ENCODE results near the gene CSTF3. TPM values are rescaled to one million over a fixed set of nuclear protein-coding genes. Genes with fewer than 3 reads are reported as not detected.
"Not testable (repeated sequence)": the region's sequence is repeated elsewhere in the genome, so short reads cannot be mapped to it uniquely, and the experiment has no call there.

The CSTF3 gene
- total RNA-seq, 1 donor from 2014 or later = 28.5 TPM

DNA sequence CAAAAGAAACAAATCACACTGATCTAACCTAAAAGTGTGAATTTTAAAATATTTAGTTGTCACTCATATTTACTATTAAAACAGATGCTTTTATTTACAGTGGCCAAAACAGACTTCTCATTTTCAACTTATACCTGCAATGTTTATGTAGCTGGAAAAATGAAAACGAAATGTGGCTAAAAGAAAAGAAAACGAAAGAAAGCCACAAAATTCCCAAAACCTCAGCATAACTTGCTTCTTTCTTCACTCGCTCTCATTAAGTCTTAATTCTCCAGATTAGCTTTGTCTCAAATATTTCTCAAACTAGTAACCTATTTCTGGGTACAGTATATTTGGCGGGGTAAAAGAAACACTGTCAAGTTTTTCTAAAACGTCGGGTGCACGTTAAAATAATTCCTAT lies 693 bp downstream of the CSTF3 start:
- no peak for DNase-seq (ENCODE audit: low read depth)

DNA sequence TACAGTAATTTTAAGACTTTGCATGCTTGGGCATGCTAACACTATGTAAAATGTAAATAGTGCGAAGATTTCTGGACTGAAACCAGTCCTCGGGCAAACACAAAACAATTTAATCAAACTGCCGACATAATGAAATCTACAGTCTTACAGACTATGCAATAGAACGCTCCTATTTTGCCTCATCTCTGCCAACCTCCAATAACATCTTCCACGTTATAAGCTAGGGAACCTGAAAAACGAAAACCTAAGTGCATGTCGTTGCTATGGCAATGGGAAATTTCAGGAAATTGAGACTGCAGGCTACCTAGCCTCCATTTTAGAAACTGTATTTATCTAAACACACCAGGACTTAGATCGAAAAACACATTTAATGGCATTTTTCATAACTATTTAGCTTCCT lies 1.1 kb downstream of the CSTF3 start:
- peak; percentile 36 for DNase-seq (ENCODE audit: low read depth)

DNA sequence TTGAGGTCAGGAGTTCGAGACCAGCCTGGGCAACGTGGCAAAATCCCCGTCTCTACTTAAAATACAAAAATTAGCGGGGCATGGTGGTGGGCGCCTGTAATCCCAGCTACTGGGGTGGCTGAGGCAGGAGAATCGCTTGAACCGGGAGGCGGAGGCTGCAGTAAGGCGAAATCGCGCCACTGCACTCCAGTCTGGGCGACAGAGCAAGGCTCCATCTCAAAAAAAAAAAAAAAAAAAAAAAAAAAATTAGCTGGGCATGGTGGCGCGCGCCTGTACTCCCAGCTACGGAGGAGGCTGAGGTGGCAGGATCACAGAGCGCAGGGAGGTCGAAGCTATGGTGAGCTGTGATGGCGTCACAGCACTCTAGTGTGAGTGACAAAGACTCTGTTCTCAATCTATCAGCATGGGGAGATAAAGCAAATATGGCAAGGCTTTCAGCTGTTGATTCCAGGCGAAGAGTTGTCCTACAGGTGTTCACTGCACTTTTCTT lies 1.9 kb downstream of the CSTF3 start:
- DNase-seq (ENCODE audit: low read depth) = not testable (repeated sequence)

DNA sequence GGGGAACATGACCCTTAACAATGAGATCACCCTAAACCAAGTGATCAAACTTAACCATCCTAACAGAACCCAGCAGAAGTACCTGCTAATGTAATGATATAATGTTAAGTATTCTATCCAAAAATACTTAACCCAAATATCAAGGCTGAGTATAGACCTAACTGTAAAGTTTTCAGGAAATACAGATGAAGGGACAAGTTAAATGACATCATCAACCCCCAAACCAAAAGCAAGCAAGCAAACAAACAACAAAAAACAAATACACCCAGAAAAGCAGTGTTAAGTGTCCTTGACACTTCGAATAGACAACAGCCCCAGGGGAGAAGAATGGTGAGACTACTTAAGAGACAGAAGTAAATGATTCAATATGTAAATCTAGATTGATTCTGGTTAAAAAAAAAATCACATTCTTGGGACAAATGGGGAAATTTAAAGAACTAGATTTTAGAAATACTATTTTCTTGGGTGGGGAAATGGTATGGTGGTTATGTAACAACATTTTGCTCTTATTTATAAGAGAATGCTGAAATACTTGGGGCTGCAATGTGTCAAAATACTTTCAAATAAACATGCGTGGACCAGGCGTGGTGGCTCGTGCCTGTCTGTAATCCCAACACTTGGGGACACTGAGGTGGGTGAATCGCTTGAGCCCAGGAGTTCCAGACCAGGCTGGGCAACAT lies 2.5 kb downstream of the CSTF3 start:
- DNase-seq (ENCODE audit: low read depth) = no peak

DNA sequence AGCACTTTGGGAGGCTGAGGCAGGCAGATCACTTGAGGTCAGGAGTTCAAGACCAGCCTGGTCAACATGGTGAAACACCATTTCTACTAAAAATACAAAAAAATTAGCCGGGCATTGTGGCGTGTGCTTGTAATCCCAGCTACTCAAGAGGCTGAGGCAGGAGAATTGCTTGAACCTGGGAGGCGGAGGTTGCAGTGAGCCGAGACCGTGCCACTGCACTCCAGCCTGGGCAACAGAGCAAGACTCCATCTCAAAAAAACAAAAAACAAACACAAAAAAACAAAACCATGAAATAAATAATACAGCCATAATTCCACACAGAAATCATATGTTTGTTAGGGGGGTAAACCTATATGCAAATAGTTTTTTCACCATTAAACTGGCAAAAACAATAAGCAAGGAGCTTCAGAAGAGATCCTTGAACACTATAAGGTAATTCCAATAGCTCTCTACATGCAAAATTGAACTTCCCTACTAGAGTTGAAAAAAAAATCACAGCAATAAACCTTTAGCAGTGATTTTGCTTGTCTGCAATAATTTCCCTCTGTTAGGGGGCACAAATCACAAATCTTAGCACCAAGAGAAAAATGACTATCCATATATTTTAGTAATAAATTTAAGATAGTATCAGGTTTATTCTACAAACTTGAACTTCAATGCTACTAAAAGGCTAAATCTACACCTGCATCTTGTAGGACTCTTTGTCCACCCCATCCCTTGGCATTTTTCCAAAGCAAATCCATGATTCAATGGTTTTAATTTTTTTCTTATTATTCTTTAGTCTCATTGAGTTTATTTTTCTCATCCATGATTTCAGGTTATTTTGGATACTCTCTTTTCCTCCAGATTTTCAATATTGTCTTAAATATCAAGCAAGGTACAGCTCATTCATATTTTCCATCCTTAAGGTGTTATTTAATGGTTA lies 3.9 kb downstream of the CSTF3 start:
- no peak for DNase-seq (ENCODE audit: low read depth)

DNA sequence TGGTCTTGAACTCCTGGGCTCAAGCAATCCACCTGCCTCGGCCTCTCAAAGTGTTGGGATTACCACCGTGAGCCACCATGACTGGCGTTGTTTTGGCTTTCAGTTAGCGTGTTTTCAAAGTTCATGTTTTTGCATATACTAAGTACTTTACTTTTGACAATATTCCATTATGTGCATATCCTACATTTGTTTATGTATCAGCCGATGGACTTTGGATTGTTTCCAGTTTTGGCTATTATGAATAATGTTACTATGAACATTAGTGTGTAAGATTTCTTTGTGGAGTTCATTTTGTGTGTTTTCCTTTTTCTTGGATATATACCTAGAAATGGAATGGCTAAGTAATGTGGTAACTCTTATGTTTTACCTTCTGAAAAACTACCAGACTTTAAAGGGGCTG lies 9.9 kb downstream of the CSTF3 start:
- DNase-seq (ENCODE audit: low read depth) = no peak

DNA sequence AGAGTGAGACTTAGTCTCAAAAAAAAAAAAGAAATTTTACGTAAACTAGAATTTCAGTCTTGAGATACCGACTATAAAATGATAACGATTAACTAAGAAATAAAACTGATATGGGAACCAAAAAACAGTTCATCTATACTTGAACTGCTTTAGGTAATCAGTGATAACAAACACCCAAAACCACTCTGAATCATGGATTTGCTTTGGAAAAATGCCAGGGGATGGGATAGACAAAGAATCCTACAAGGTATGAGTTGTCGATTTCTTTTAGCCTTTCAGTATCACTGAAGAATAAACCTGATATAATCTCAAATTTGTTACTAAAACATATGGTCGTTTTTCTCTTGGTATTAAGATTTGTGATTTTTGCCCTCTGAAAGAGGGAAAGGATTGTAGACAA lies 13.7 kb downstream of the CSTF3 start:
- DNase-seq (ENCODE audit: low read depth) = no peak

DNA sequence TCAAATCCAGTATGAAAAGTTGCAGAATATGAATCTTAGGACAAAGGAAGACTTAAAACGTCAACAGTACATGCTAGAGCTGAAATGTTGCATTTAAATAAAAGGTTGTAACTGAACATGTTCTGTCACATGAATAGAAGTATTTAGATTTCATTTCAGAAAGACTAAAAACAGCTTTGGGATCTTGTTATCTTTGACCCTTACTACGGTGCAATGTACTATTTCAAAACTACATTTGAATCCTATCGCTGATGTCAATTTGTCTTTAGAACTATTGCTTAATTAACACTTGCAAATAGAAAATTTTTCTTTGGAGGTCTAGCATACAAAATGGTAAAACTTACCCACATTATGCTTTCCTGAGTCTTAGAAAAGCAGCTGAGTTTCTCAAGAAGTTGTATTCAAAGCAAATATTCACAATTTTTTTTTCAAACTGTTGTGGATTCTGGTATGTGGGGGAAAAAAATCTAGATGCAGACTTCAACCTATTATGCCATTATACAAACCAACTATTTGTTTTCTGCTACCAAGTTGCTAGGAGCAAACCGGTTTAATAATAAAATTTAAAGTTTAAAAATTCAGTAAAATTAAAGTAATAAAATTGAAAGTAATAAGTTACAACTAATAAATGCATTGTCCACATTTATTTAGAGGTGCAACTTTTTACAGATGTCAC lies 25.4 kb downstream of the CSTF3 start:
- no peak for DNase-seq (ENCODE audit: low read depth)

DNA sequence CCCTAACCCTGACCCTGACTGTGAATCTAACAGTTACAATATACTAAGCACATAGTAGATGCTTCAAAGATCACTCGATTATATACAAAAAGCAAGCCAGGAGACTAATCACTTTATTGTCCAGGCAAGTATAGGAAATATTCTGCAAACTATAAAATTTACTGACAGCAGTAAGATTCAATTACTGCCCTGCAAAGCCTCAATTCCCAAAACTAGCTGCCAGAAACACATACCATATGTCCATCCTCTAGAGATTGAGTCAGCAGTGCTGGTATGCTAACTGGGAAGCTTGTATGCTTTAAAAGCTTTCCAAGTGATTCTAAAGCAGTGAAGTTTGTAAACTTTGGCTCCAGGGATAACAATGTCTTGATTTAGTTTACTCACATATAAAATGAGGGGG lies 26.1 kb downstream of the CSTF3 start:
- DNase-seq (ENCODE audit: low read depth) = peak; percentile 35

DNA sequence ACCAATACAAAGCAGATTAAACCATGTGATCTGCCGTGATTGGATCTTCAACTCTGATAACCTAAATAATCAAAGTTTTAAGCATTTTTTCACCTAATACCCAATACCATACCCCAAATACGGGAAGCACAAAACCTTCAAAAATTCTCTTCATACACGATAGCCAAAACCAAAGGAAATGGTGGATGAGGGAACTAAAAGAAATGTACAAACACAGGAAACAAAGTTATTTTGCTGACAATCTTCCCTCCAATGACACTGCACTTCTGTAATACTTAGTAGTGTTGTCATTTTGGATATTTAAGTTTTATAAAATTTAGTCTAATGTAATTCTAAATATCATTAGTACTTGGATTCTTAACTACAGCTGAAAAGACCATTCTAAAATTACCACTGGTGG lies 27.0 kb downstream of the CSTF3 start:
- no peak for DNase-seq (ENCODE audit: low read depth)

DNA sequence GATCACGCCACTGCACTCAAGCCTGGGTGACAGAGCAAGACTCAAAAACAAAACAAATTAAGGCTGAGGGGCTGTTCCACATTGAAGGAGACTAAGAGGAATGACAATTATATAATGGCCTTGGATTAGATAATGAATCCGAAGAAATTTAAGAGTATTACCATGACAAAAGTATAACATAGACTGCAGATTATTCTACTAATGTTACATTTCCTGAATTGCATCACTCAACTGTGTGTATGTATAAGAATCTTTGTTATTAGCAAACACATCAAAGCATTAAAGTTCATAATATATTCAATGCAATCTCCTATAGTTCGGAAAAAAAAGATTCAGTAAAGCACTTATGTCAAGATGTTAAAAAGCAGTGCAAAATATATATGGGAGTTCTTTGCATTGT lies 27.5 kb downstream of the CSTF3 start:
- no peak for DNase-seq (ENCODE audit: low read depth)

DNA sequence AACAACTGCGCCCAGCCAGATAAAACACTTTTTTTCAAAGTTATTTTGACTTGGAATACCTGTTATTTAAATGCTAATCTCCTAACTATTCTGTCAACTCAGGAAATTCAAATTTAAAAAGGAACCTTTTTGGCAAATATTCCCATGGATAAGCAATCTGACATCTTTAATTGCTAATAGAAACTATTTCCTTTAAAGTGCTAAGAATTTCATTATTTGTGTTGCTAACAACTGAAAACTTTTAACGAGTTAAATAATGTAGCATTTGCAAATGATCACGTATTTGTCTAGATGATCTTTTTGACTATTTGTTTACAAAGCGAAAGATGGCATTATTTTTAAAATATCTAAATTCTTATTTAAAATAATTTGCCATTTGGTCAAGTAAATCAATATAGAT lies 28.8 kb downstream of the CSTF3 start:
- DNase-seq (ENCODE audit: low read depth) = no peak

DNA sequence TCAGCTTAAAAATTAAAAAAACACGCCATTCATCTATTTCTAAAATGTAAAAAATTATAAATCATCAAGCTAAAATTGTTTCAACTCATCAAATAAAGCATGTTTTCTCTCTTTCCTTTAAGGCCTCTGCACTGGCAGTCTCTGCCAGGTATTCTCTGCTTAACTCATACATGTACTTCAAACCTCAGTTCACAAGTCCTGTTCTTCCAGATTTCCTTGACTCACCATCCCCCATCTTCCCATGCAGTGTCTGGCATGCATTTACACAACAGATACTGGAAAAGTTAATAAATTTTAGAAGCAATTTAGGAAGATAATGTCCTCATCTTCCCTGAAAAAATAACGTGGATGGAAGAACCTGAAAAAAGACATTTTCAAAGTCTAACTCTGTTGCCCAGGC lies 32.5 kb downstream of the CSTF3 start:
- DNase-seq (ENCODE audit: low read depth) = no peak

DNA sequence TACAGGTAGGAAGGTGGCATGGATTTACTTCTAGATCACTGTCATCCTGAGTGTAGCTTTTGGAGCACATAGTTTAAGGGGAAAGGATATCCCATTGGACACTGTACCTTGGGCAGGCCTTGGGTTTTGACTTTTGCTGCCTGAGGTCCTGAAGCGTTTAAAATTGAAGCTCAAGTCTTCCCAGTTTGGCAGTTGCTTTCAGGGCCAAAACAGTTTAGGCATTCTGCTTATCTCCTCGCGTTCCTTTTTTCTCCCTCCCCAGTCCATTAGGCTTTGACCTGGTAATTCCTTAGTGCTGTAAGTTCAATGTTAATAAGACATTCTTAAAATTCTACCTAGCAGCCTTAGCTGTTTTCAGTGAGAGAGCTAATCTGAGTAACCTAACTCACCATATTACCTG lies 35.7 kb downstream of the CSTF3 start:
- DNase-seq (ENCODE audit: low read depth) = no peak

DNA sequence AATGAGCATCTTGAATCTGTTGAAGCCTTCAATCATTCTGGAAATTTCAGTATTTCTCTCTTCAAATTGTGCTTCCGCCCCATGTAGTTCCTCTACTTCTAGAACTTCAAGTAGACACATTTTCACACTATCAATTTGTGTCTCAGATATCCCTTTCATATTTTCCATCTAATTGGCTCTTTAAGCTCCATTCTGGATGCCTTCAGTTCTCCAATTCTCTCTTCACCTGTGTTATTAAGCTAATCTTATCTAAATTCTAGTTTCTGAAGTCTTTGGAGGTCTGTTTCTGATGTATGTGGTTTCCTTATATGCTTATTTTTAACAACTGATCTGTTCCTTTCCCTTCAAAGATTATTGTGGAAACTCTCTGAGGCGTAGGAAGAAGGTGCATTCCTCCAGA lies 36.3 kb downstream of the CSTF3 start:
- no peak for DNase-seq (ENCODE audit: low read depth)

DNA sequence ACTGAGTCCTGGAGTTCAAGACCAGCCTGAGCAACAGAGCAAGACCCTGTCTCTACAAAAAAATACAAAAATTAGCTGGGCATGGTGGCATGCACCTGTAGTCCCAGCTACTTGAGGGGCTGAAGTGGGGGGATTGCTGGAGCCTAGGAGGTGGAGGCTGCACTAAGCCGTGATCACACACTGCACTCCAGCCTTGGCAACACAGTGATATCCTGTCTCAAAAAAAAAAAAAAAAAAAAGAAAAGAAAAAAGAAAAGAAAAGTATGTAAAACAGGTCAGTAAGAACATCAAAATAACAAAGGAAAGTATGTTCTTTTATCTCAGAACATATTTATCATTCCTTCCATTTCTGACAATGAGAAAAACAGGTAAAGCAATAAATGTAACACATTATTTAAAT lies 38.6 kb downstream of the CSTF3 start:
- not testable (repeated sequence) for DNase-seq (ENCODE audit: low read depth)

DNA sequence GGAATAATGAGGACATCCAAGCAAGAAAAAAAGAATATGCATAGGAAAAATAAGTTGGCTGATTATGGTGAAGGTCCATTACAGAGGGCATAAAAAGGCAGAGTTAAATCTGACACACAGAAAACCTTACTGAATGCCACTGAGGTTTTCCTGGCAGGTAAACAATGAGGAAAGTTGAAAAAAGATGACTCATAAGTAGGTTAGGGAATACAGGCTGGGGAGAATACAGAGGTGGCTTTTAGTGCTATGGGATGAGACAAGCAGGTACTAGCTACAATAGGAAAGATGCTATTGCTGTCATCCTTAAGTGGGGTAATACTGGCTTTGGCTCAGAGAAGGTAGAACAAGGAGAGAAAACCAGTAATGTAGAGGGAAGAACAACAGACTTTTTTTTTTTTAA lies 44.7 kb downstream of the CSTF3 start:
- DNase-seq (ENCODE audit: low read depth) = no peak

DNA sequence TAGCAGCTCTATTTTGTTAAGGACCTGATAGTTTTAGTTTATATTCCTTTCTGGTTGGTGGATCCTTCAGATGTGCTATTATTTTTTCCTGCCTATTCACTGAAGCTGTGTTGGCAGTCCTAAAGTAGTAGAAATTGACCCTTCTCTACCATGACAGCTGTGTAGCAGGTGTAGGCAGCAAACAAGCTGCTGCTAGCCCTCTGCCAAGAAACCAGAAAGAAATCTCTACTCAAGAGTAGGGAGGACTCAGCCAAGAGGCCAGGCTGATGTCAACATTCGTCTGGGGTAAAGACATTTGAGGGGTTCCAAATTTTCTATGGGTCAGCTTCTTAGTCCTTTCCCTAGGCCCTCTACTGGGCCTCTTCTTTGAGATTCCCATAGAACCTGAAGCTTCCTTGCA lies 51.2 kb downstream of the CSTF3 start:
- DNase-seq (ENCODE audit: low read depth) = peak; percentile 85

DNA sequence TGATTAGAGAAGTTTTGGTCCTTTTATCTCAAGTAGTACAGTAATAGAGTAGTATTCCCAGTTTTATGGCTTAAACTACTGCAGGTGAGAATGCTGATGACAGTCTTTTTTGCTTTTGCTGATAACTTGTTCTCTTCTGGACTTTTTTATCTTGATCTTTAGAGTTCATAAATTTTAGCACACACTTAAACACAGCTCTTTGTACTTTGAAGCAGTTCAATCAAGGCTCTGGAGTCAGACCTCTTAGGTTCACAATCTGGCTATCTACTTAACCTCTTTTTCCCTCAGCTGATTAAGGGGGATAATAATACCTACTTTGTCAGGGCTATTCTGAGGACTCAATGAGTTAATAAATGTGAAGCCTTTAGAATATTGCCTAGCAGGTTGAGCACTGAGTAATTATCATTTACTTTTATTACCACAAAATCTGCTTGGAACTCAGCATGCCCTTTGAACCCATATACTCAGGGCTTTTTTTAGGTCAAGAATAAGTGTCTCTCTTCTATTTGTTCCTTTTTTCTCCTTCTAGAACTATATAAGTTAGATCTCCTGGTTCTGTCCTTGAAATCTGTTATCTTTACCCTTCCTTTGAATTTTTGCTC lies 51.9 kb downstream of the CSTF3 start:
- peak; percentile 12 for DNase-seq (ENCODE audit: low read depth)

DNA sequence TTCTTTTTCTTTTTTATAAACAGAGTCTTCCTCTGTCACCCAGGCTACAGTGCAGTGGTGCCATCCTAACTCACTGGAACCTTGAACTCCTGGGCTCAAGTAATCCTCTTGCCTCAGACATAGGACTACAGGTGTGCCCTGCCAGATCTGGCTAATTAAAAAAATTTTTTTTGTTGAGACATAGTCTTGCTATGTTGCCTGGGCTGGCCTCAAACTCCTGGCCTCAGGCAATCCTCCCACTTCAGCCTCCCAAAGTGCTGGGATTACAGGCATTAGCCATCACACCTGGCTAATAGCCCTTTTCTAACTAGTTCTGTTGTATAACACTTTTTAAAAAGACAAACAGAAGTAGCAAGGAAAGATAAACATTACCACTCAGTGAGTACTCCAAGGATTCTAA lies 57.4 kb downstream of the CSTF3 start:
- DNase-seq (ENCODE audit: low read depth) = no peak

DNA sequence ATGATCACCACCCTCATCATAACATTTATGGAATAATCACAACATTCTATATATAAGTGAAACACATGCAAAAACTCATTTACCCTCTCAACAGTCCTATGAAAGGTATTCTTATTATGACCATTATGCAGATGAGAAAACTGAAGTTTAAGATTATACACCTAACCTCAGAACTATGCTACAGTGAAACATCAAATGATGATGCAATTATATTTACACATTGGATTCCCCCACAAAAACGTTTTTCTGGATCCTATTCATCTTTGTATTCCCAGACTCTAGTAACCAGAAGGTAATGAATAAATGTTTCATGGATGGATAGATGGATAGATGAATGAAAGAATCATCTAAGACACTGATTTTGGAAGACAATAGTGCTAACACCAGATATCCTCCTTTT lies 67.1 kb downstream of the CSTF3 start:
- no peak for DNase-seq (ENCODE audit: low read depth)

DNA sequence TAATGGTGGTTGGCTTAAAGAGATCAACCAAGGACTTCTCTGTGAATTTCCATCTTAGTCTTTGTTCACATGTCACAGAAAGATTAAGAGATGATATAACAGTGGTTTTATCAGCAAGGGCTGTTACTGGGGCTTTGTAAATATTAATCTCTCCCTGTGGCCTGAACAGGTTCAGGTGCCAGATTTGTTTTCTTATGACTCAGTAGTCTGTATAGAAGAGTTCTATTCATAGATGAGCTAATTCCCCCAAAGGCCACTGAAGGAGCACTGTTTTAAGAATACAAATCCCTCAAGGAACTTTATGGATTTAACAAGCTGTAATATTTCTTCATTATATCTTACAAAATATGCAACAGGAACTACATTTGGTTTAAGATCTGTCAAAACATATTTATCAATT lies 71.5 kb downstream of the CSTF3 start:
- peak; percentile 67 for DNase-seq (ENCODE audit: low read depth)
